HG03066 (cell line): ENCODE data around the gene ABCF2.

Experiments
- ATAC-seq: cut with Tn5 transposase; IDR thresholded peaks from one replicate; pipeline ENCODE4 v1.9.1; 2021; ENCODE audit warnings: low read depth; ENCODE audit not compliant: unreplicated experiment

The ABCF2 gene

DNA sequence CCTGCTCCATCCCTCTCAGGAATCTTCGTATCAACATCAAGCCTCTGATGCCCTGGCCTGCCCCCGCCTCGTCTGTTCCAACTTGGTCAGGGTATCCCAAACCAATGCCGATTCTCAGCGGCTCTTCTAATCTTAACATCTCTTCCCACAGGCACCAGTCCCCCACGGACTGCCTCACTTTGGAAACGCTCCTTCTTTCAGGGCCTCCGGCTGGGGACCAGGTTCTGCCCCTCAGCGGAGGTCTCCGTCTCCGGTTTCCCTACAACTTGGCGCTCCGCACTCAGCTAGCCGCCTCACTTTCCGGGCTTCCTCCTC lies 488 bp downstream of the ABCF2 start:
- peak; percentile 2 for ATAC-seq

DNA sequence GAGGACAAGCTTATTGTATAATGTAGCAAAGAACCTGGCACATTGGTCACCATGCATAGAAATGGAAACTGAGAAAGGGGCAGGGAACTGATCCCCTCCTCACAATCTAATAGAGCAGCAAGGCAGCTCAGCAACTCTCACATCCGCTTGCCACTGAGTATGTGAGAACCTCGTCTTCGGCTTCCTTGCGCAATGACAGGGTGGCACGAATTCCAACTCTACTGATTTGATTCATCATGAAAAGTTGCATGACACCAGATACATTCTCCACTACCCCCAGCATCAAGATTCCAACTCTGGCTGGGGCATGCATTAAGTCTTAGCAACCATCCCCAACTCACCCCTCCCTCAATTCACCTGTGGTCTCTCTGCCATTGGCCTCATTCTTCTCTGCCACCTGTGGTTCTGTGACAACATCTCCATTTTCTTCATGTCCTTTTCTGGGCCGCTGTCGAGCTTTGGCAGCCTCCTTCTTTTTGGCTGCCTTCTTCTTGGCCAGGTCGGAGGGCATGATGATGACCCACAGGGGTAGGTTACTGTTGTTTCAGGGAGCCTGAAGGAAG lies 976 bp downstream of the ABCF2 start:
- ATAC-seq, result no peak

DNA sequence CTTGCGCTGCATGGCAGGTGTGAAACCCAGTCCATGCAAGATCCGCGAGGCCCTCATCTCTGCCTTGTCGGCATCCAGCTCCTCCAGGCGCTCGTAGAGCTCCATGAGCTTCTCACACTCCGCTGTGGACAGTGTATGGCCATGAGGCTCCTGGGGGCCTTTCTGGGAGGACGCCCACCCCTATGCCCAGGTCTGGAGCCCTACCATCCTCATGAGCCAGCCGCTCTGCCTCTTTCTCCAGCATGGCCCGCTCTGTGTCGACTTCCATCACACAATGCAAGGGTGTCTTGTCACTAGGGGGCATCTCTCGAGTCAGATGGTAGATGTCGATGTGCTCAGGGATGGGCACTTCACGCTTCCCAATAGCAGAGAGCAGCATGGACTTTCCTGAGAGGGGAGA lies 3.3 kb downstream of the ABCF2 start:
- no peak for ATAC-seq

- ATAC-seq, result no peak
Observed at GRCh38 chr7:151218170-151218569, 8.8 kb downstream of the ABCF2 start.

DNA sequence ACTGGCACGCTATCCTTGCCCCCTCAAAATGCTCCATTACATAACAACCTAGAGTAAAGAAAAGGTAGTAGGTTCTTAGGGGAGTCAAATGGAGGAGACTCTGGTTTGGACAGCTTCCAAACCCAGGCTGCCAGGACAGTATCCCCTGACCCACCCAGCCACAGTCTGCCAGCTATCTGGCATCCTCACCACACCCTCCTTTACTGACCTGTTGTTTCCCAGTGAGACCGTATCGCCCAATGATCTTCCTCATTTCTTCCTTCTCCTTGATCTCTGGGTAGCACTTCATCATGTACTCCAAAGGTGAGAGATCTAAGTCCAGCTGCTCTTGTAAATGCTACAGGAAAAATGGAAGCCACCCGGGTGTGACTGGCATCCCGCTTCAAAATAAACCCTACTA lies 11.6 kb downstream of the ABCF2 start:
- no peak for ATAC-seq

DNA sequence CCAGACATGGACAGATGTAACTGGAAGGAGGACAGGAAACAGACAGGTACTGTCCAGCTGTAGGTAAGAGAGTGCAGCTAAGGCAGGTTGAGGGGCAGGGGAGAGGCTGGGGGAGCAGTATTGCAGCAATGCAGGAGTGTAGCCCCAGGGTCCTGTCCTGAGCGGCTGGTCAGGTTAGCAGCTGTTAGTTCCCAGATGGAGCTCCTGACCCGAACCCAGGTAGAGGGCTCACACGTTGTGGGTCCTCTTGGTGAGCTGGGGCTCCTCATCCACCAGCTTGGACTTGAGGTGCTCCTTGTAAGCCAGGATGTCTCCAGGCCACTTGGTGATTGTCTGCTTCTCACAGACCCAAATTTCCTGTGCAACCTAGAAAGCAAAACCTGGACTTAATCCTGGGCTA lies 13.2 kb downstream of the ABCF2 start:
- ATAC-seq, result no peak

DNA sequence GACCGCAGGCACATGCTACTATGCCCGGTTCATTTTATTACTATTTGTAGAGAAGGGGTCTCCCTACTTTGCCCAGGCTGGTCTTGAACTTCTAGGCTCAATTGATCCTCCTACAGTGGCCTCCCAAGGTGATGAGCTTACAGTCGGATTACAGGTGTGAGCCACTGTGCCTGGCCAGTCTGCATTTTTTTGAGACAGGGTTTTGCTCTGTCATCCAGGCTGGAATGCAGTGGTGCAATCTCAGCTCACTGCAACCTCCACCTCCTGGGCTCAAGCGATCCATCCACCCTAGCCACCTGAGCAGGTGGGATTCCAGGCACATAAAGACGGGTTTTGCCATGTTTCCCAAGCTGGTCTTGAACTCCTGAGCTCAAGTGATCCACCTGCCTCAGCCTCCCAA lies 14.4 kb downstream of the ABCF2 start:
- no peak for ATAC-seq

DNA sequence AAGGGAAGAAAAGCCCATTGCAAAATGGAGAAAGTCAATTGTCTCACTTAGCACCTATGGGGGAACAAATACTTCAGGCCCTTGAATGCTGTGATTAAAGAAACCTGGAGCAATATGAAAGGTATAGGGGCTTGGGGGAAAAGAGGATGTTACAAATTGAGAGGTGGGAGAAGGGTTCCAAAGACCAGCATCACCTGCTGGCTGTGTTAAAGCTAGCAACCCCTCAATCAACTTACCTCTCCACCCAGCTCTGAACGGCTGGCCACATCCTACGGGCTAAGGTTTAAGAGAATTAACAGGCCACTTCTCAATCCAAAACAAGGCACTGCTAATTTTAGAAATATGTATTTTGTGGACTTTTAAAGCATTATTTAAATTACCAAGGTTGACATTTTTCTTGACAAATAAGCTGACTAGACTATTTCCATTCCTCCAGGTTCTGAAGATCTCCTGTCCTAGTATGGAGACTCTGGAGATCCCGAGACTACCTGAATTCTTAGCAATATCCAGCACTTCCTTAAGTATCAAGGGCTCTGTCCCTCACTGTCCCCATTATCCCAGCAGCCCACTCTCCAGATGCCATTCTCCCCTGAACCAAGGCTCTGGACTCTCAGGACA lies 15.7 kb downstream of the ABCF2 start:
- no peak for ATAC-seq

DNA sequence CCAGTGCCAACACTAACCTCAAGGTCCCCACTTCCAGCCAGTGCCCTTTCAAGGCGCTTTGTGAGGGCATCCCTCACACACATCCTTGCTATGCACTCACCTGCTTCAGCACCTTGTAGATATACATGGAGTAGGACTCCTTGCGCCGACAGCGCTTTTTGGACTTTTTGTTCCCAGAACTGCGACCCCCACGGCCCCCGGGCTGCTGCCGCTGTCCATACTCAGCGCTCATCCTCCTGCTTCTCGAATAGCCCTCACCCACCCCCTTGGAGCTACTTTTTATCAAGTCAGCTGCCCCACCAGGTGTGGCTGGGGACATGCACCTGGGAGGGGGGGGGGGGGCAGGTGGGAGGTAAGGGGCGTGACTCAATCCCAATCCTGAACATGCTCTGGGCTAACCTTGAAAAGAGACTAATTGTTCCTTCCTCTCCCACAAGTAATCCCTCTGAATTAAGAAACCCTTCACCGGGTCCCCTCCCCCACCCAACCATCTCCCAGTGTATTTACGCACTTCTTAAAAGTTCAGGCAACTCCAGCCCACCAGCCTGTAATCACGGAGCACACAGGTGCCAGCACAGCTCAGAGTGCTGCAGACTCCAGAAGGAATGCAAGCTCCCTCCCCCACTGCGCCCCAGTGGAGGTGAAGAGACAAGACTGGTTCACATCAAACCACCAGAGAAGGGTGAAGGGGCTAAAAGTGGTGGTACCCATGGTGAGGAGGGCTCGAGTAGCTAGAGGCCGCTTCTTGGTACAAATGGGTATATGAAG lies 16.7 kb downstream of the ABCF2 start, which contains the start of gene H2BK1:
H2BK1 (minus strand) TSS at position 402 of the 768 bp plus-strand sequence; CDS start at position 232, 170 bp downstream.
- ATAC-seq, result no peak

DNA sequence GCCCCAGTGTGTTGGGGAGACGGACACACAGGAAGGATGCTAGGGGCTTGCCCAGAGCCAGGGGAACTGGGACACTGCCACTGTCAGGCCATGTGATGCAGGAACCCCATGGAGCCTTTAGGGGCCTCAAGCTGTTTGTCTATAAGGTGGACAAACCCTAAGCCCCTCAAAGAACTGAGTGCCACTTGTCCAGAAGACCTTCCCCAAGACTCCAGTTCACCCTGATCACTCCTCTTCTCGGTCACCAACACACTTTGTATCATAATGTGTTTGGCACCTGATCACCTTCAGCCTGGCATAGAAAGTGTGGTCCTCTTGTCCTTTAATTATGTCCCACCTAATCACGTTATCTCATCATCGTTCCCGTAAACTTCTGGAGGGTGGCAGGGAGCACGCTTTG lies 17.4 kb downstream of the ABCF2 start:
- ATAC-seq, result no peak

GRCh38 chr7:151208253-151208862 lies 18.6 kb downstream of the ABCF2 start:
- no peak for ATAC-seq

GRCh38 chr7:151207804-151208203 lies 19.2 kb downstream of the ABCF2 start:
- ATAC-seq, result no peak

DNA sequence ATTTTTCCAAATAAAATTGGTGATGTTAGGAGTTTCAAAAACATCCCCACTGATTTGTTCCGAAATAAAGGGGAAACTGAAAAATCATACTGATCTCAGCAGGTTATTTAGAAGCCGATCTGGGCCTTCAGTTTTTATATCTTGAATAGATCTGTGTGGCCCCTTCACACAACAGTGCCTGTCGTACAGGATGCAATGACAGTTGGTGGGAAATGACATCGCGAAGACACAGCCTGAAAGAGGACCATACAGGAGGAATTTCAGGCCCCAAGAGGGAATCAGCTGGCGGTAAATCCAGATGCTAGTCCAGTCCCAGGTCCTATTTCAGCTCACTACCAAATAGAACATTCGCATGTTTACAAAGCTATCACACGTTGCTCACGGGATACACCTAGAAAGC lies 19.7 kb downstream of the ABCF2 start:
- ATAC-seq, result no peak

GRCh38 chr7:151206914-151207313 lies 20.1 kb downstream of the ABCF2 start:
- no peak for ATAC-seq

GRCh38 chr7:151205730-151206129 lies 21.3 kb downstream of the ABCF2 start:
- no peak for ATAC-seq

- no peak for ATAC-seq
Observed at GRCh38 chr7:151204383-151205032, 22.5 kb downstream of the ABCF2 start.

GRCh38 chr7:151202836-151203235 lies 24.2 kb downstream of the ABCF2 start:
- no peak for ATAC-seq

- no peak for ATAC-seq
Observed at GRCh38 chr7:151201751-151202150, 25.3 kb downstream of the ABCF2 start.

DNA sequence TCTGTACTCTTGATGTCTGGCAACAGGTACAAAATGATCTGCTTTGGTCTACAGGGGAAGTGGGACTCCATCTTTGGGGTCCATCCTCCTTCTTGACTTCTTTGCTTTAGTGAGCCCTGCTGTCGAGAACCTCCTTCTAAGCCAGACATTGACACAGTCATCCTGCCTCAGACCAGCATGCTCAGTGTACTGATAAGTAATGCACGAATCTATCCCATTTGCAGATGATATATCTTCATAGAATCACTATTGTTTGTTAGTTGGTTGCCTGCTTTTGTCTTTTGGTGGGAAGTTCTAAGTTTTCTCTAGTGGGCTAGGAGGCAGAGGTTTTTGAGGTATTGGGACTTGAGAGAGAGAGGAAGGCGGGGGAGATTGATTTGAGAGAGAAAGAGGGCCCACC lies 25.7 kb downstream of the ABCF2 start:
- ATAC-seq, result no peak

- ATAC-seq, result no peak
Observed at GRCh38 chr7:151198945-151199848, 27.8 kb downstream of the ABCF2 start.
